GM12878 (cell line): ENCODE data around the gene TRIM26. TPM values are rescaled to one million over a fixed set of nuclear protein-coding genes. Genes with fewer than 3 reads are reported as not detected.
A peak's percentile ranks its signal among the peaks of the same experiment; 100 is the strongest.

Experiments used
- ATAC-seq: fragments of 200-7000 bp; cut with Tn5 transposase; 3 replicates; pipeline ENCODE4 v1.9.1; 2020; ENCODE audit warnings: mild to moderate bottlenecking, moderate library complexity
- BruUV-seq: library from RNA; stranded (reverse); fragments of 400-500 nt; replicated peaks from 2 replicates; lab custom pipeline; 2021; lab: Mats Ljungman, UMichigan
- CTCF ChIA-PET: fragments of 300-600 bp; sonication (Branson Sonifier 250); formaldehyde crosslinking; extraction: SDS; loops from one replicate; lab custom pipeline; 2021; ENCODE audit warnings: inconsistent platforms; lab: Yijun Ruan, JAX
- POLR2A ChIA-PET: fragments of 350-600 bp; formaldehyde crosslinking; extraction: SDS; loops from one replicate; lab custom pipeline; 2021; ENCODE audit warnings: inconsistent platforms; lab: Charles Lee
- RAD21 ChIA-PET: fragments of 300-600 bp; sonication (Branson Sonifier 250); formaldehyde crosslinking; loops from one replicate; lab custom pipeline; 2023; ENCODE audit warnings: antibody characterized with exemption; ENCODE audit not compliant: unreplicated experiment; lab: Charles Lee
- SMC1A ChIA-PET: fragments of 300-600 bp; sonication (Branson Sonifier 250); formaldehyde crosslinking; loops from one replicate; lab custom pipeline; 2023; ENCODE audit not compliant: unreplicated experiment, uncharacterized antibody; lab: Charles Lee
- DNase-seq: peaks from one replicate; pipeline ENCODE4 v3.0.0-alpha.2; 2011; ENCODE audit warnings: low read depth, low spot score
- FAIRE-seq: peaks from 3 replicates; lab custom pipeline; 2011; peaks lifted over from hg19 to GRCh38; lab: Jason Lieb, UNC
- H2AFZ ChIP-seq: 2 replicates; pipeline ENCODE4 v1.6.0; 2011; ENCODE audit warnings: low read depth, low read length, control low read depth; ENCODE audit not compliant: control insufficient read depth
- H3K27ac ChIP-seq: 2 replicates; pipeline ENCODE4 v1.5.1; 2011; ENCODE audit warnings: control low read depth; ENCODE audit not compliant: control insufficient read depth, insufficient read depth
- H3K27me3 ChIP-seq, 2 experiments: replicated peaks in 1 of 2; 2 replicates each; pipeline versions ENCODE4 v1.6.0 to v1.6.1; 2011; ENCODE audit warnings: low read length in 1 of 2; ENCODE audit not compliant: control insufficient read depth in 2 of 2, insufficient read depth in 2 of 2
- H3K36me3 ChIP-seq, 2 experiments: 2 replicates each; pipeline ENCODE4 v1.5.1; 2011; ENCODE audit warnings: low read length in 1 of 2; ENCODE audit not compliant: control insufficient read depth in 2 of 2, insufficient read depth in 2 of 2
- H3K4me1 ChIP-seq: 2 replicates; pipeline ENCODE4 v1.6.1; 2011; ENCODE audit warnings: mild to moderate bottlenecking, low read length, moderate library complexity, mixed read lengths; ENCODE audit not compliant: control insufficient read depth, insufficient read depth
- H3K4me2 ChIP-seq: 2 replicates; pipeline ENCODE4 v1.6.0; 2011; ENCODE audit warnings: control low read depth; ENCODE audit not compliant: control insufficient read depth, insufficient read depth
- H3K4me3 ChIP-seq: fragments of 200-600 bp; sonication (generic); 2 replicates; pipeline ENCODE4 v1.5.1; 2016
- H3K79me2 ChIP-seq: 2 replicates; pipeline ENCODE4 v1.6.0; 2011; ENCODE audit warnings: low read length; ENCODE audit not compliant: control insufficient read depth, insufficient read depth
- H3K9ac ChIP-seq: 2 replicates; pipeline ENCODE4 v1.8.0; 2011; ENCODE audit warnings: low read length, control low read depth, mixed read lengths; ENCODE audit not compliant: control insufficient read depth, insufficient read depth
- H3K9me3 ChIP-seq: replicated peaks from 3 replicates; pipeline ENCODE4 v1.5.1; 2011; ENCODE audit warnings: mild to moderate bottlenecking, low read length; ENCODE audit not compliant: control insufficient read depth, insufficient read depth
- H4K20me1 ChIP-seq: 2 replicates; pipeline ENCODE4 v1.6.0; 2011; ENCODE audit not compliant: control insufficient read depth, insufficient read depth
- BCL11A ChIP-seq: IDR thresholded peaks from 2 replicates; pipeline ENCODE4 v1.6.1; 2011; ENCODE audit warnings: low read depth, low read length
- CHD1 ChIP-seq: IDR thresholded peaks from 2 replicates; pipeline ENCODE4 v1.6.1; 2012; ENCODE audit warnings: low read depth, low read length, improper control_type of control experiment
- CUX1 ChIP-seq: IDR thresholded peaks from 2 replicates; pipeline ENCODE4 v1.6.1; 2012; ENCODE audit warnings: improper control_type of control experiment, low read depth, low read length; ENCODE audit not compliant: insufficient replicate concordance
- MYB ChIP-seq: fragments of 150-350 bp; IDR thresholded peaks from 2 replicates; pipeline ENCODE4 v1.6.1; 2014; ENCODE audit warnings: mild to moderate bottlenecking, low read depth, low read length, borderline replicate concordance
- POLR2A ChIP-seq: IDR thresholded peaks from 2 replicates; pipeline ENCODE4 v1.6.1; 2011; ENCODE audit warnings: low read depth, mild to moderate bottlenecking, low read length
- RAD51 ChIP-seq: fragments of 450-650 bp; IDR thresholded peaks from 2 replicates; pipeline ENCODE4 v1.6.1; 2016; ENCODE audit warnings: moderate library complexity, mild to moderate bottlenecking, inconsistent platforms
- USF2 ChIP-seq: IDR thresholded peaks from 2 replicates; pipeline ENCODE4 v1.6.1; 2011; ENCODE audit warnings: low read depth, low read length, improper control_type of control experiment, borderline replicate concordance
- WRNIP1 ChIP-seq: IDR thresholded peaks from 2 replicates; pipeline ENCODE4 v1.6.1; 2011; ENCODE audit warnings: low read depth, low read length, improper control_type of control experiment, borderline replicate concordance
- WGBS: methylation state at CpG from one replicate; pipeline ENCODE4 v1.1.6; 2016; ENCODE audit warnings: low lambda C conversion rate; ENCODE audit not compliant: insufficient replicate concordance, insufficient coverage; ENCODE audit errors: missing lambda C conversion rate; 5-methylcytosine and 5-hydroxymethylcytosine counted together
- in situ Hi-C: fragments of 300-500 bp; cut with MboI; formaldehyde crosslinking; loops from 9 replicates; pipeline ENCODE4 v1.14.3; 2018; ENCODE audit warnings: mixed read lengths
- intact Hi-C: fragments of 100-400 bp; cut with micrococcal nuclease; formaldehyde crosslinking; loops from one replicate; pipeline ENCODE4 v1.14.2; 2022; ENCODE audit not compliant: unreplicated experiment
- polyA plus RNA-seq, 11 experiments: library from polyadenylated mRNA; depleted of rRNA in 4 of 11; unstranded in 6 of 11; stranded (reverse) in 5 of 11; fragments of >200 nt; fragmentation: Nextera tagmentation in 4 of 11; fragmentation: Illumina TruSeq in 1 of 11; extraction: Ambion mirVana in 4 of 11; extraction: Trizol in 1 of 11; gene quantifications; 1 replicate in 1 of 11; 2 replicates in 10 of 11; pipeline versions ENCODE4 v1.2.1 to v1.2.3, GENCODE V29; 2011 to 2016; ENCODE audit warnings: inconsistent platforms in 2 of 11, missing spikeins in 2 of 11, low read depth in 1 of 11
- total RNA-seq, 4 experiments: library from RNA; depleted of rRNA in 3 of 4; stranded (reverse); fragments of >200 nt in 3 of 4; fragmentation: Illumina TruSeq in 1 of 4; extraction: Trizol in 1 of 4; gene quantifications; 2 replicates each; pipeline versions ENCODE4 v1.2.1 to v1.2.3, GENCODE V29; 2013 to 2021

TRIM26 gene
- total and polyA plus RNA-seq, 10 of the 15 experiments (the other 5 are each of a cell fraction or from before 2014, with no cell fraction given) = 13.1 to 79.6 (median 63.6) TPM

DNA sequence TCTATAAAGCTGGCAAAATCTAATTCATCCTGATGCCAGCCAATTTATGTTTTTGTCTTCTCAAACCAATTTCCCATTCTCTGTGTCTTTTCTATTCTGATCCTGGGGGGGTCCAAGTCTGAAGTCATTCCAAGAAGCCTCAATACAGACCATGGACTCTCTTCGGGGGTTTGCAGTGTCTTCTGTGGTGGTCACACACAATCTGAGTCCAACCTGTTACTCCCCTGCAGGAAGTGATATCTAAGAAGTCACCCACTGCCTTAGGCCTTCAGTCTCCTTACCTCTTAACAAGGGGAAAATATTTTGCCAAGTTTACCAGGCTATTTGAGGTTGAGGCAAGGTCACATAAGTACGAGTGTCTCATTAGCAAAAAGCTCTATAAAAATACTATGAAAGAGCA lies 1.9 kb downstream of the TRIM26 start:
- no peaks in the 10 kb centered on the region for H3K27me3 ChIP-seq
- H3K4me3 ChIP-seq = peak overlapping the region; percentile 78
- WGBS = 0% methylated on average over 2 of the region's 2 CpGs
- H3K79me2 ChIP-seq = peaks cover 69% of the 10 kb centered on the region
- ChIA-PET CTCF (interaction anchor here (1.0 kb wide), 1 partner anchor 10 kb away, joined by 3 read pairs; no protein-coding TSS in a partner anchor), POLR2A (interaction anchor here (0.5 to 1.7 kb wide), 3 partner anchors 437 to 1524 kb away, joined by 3 to 4 read pairs (median 3); no protein-coding TSS in a partner anchor), SMC1A (interaction anchor here (1.0 to 3.1 kb wide), 2 partner anchors 16 to 108 kb away, joined by 3 to 9 read pairs; no protein-coding TSS in a partner anchor), RAD21 (no interaction called here)
- H3K9me3 ChIP-seq = no peaks in the 10 kb centered on the region
- ATAC-seq (no peak), DNase-seq (no peak), FAIRE-seq (no peak)
- H3K4me2 ChIP-seq = peak overlapping the region; percentile 92
- no peak overlapping the region for H2AFZ ChIP-seq
- in situ Hi-C loops = no loop called here
- intact Hi-C loops = loop anchor here (5.0 kb wide), 1 partner anchor 136 kb away; the partner anchor contains the start of gene RPP21
- peak overlapping the region; percentile 100; the same call in 1 of the 2 replicates for H3K9ac ChIP-seq
- H3K4me1 ChIP-seq = peaks cover 43% of the 10 kb centered on the region
- peaks cover 0 to 15% of the 10 kb centered on the region in 2 experiments; a peak in 2 of 4 replicates for H3K36me3 ChIP-seq
- no peak for TF ChIP-seq CHD1
- no peak for TF ChIP-seq MYB
- TF ChIP-seq WRNIP1 = 0 out of 2 replicates have a peak, but pooled peaks have one; percentile 81
- no peak for TF ChIP-seq USF2
- peak; percentile 17 for TF ChIP-seq CUX1
- TF ChIP-seq BCL11A = no peak
- 0 out of 2 replicates have a peak, but pooled peaks have one; percentile 39 for TF ChIP-seq POLR2A
- no peak for TF ChIP-seq RAD51
- H4K20me1 ChIP-seq = 0 out of 2 replicates have a peak, but pooled peaks cover 9% of the 10 kb centered on the region
- peak overlapping the region; percentile 97; the same call in 1 of the 2 replicates for H3K27ac ChIP-seq
- BruUV-seq = no TSS peak
